Activated T-cell treated with anti-CD3 and anti-CD28 coated beads, Interleukin-2, amount 50 U/mL, for 72 hours (primary cell): ENCODE results near the gene RNF13. TPM values are rescaled to one million over a fixed set of nuclear protein-coding genes. Genes with fewer than 3 reads are reported as not detected.

ENCODE experiments used
- ATAC-seq, 2 donors: fragments of 150-1000 bp; cut with Tn5 transposase; replicated peaks in 1 of 2; 2 replicates each; pipeline ENCODE4 v1.10.0; 2021; ENCODE audit warnings: moderate library complexity in 2 of 2, mild to moderate bottlenecking in 1 of 2
- DNase-seq, 2 donors: peaks; one replicate each; pipeline ENCODE4 v3.0.0; 2021 to 2022; ENCODE audit warnings: mixed read lengths in 1 of 2
- H3K27ac Mint-ChIP-seq: one replicate; pipeline ENCODE4 v1.8.0; 2022; ENCODE audit warnings: mild to moderate bottlenecking, moderate library complexity, mixed read lengths
- H3K27me3 Mint-ChIP-seq: one replicate; pipeline ENCODE4 v1.8.0; 2022; ENCODE audit warnings: low read depth, mixed read lengths
- H3K36me3 Mint-ChIP-seq, 2 donors: one replicate each; pipeline ENCODE4 v1.8.0; 2022; ENCODE audit warnings: mixed read lengths in 2 of 2, mild to moderate bottlenecking in 1 of 2; ENCODE audit not compliant: insufficient read depth in 2 of 2
- H3K4me1 Mint-ChIP-seq: one replicate; pipeline ENCODE4 v1.8.0; 2022; ENCODE audit warnings: low read depth, mixed read lengths
- H3K4me3 Mint-ChIP-seq, 2 donors: one replicate each; pipeline ENCODE4 v1.8.0; 2022; ENCODE audit warnings: mild to moderate bottlenecking in 2 of 2, mixed read lengths in 2 of 2, moderate library complexity in 2 of 2
- H3K9me3 Mint-ChIP-seq, 2 donors: one replicate each; pipeline ENCODE4 v1.8.0; 2022; ENCODE audit warnings: mixed read lengths in 2 of 2
- total RNA-seq, 2 donors: library from RNA; stranded (reverse); gene quantifications; one replicate each; pipeline ENCODE4 v1.2.3, GENCODE V29; 2022

RNF13 gene
- total RNA-seq, 2 donors from 2014 or later, result 45.0 to 47.3 TPM

- no peaks in the 10 kb centered on the region for H3K4me1 Mint-ChIP-seq
- no peak overlapping the region for H3K4me3 Mint-ChIP-seq
- no peak for ATAC-seq
- no peak for DNase-seq
- no peaks in the 10 kb centered on the region for H3K36me3 Mint-ChIP-seq
- no peak overlapping the region for H3K27ac Mint-ChIP-seq
- H3K27me3 Mint-ChIP-seq, result peaks cover 19% of the 10 kb centered on the region
- no peaks in the 10 kb centered on the region for H3K9me3 Mint-ChIP-seq
Observed at GRCh38 chr3:149781741-149782140, 31.3 kb upstream of the RNF13 start.

- no peak overlapping the region for H3K27ac Mint-ChIP-seq
- H3K9me3 Mint-ChIP-seq, result peaks cover 0 to 1% of the 10 kb centered on the region in 2 donors
- no peaks in the 10 kb centered on the region for H3K4me1 Mint-ChIP-seq
Observed at GRCh38 chr3:149783576-149783975, 29.4 kb upstream of the RNF13 start.

GRCh38 chr3:149784064-149784704 lies 28.8 kb upstream of the RNF13 start:
- Mint-ChIP-seq H3K27ac (no peak overlapping the region), H3K4me1 (no peaks in the 10 kb centered on the region), H3K36me3 (no peaks in the 10 kb centered on the region), H3K27me3 (peaks cover 23% of the 10 kb centered on the region), H3K4me3 (no peak overlapping the region), H3K9me3 (peaks cover 0 to 1% of the 10 kb centered on the region in 2 donors)
- DNase-seq (no peak), ATAC-seq (no peak)

More at GRCh38 chr3:149783576-149783975, 29.4 kb upstream of the RNF13 start:
- ATAC-seq (no peak), DNase-seq (no peak)
- H3K36me3 Mint-ChIP-seq, result no peaks in the 10 kb centered on the region
- peaks cover 23% of the 10 kb centered on the region for H3K27me3 Mint-ChIP-seq
- H3K4me3 Mint-ChIP-seq, result no peak overlapping the region

GRCh38 chr3:149790268-149790667 lies 22.7 kb upstream of the RNF13 start:
- peaks cover 20% of the 10 kb centered on the region for H3K27me3 Mint-ChIP-seq
- peaks cover 0 to 1% of the 10 kb centered on the region in 2 donors for H3K9me3 Mint-ChIP-seq
- DNase-seq (no peak), ATAC-seq (no peak)
- H3K27ac Mint-ChIP-seq, result no peak overlapping the region
- no peaks in the 10 kb centered on the region for H3K4me1 Mint-ChIP-seq
- no peak overlapping the region for H3K4me3 Mint-ChIP-seq
- H3K36me3 Mint-ChIP-seq, result no peaks in the 10 kb centered on the region

- ATAC-seq (no peak), DNase-seq (no peak)
- peaks cover 20% of the 10 kb centered on the region for H3K27me3 Mint-ChIP-seq
- no peak overlapping the region for H3K4me3 Mint-ChIP-seq
- H3K36me3 Mint-ChIP-seq, result no peaks in the 10 kb centered on the region
- H3K4me1 Mint-ChIP-seq, result no peaks in the 10 kb centered on the region
- H3K27ac Mint-ChIP-seq, result no peak overlapping the region
- H3K9me3 Mint-ChIP-seq, result peaks cover 0 to 1% of the 10 kb centered on the region in 2 donors
Observed at GRCh38 chr3:149790698-149791097, 22.3 kb upstream of the RNF13 start.

GRCh38 chr3:149792452-149793270 lies 20.4 kb upstream of the RNF13 start, which contains the start of gene ANKUB1:
TSS of gene ANKUB1 (minus strand) at chr3:149792554. CDS start at chr3:149792366, 188 bp downstream.
- DNase-seq (no peak), ATAC-seq (no peak)
- Mint-ChIP-seq H3K27me3 (peaks cover 9% of the 10 kb centered on the region), H3K36me3 (no peaks in the 10 kb centered on the region), H3K4me3 (no peak within 1 kb of the TSS), H3K4me1 (no peaks in the 10 kb centered on the region), H3K9me3 (no peaks in the 10 kb centered on the region), H3K27ac (no peak within 1 kb of the TSS)

GRCh38 chr3:149796026-149796425 lies 17.0 kb upstream of the RNF13 start:
- no peak overlapping the region for H3K4me3 Mint-ChIP-seq
- H3K4me1 Mint-ChIP-seq, result no peaks in the 10 kb centered on the region
- peaks cover 0 to 2% of the 10 kb centered on the region in 2 donors for H3K9me3 Mint-ChIP-seq
- H3K36me3 Mint-ChIP-seq, result no peaks in the 10 kb centered on the region
- ATAC-seq, result no peak
- H3K27ac Mint-ChIP-seq, result no peak overlapping the region
- DNase-seq, result no peak
- peaks cover 22% of the 10 kb centered on the region for H3K27me3 Mint-ChIP-seq

GRCh38 chr3:149800693-149801092 lies 12.3 kb upstream of the RNF13 start:
- no peak overlapping the region for H3K27ac Mint-ChIP-seq
- no peak for DNase-seq
- peaks cover 0 to 2% of the 10 kb centered on the region in 2 donors for H3K9me3 Mint-ChIP-seq
- H3K4me1 Mint-ChIP-seq, result no peaks in the 10 kb centered on the region
- H3K27me3 Mint-ChIP-seq, result peaks cover 22% of the 10 kb centered on the region
- no peak for ATAC-seq
- H3K4me3 Mint-ChIP-seq, result no peak overlapping the region
- no peaks in the 10 kb centered on the region for H3K36me3 Mint-ChIP-seq

- Mint-ChIP-seq H3K4me3 (no peak overlapping the region), H3K36me3 (no peaks in the 10 kb centered on the region), H3K4me1 (peaks cover under 1% of the 10 kb centered on the region), H3K27ac (no peak overlapping the region), H3K9me3 (peaks cover 0 to 2% of the 10 kb centered on the region in 2 donors), H3K27me3 (peaks cover 27% of the 10 kb centered on the region)
- DNase-seq, result no peak
- no peak for ATAC-seq
Observed at GRCh38 chr3:149801195-149801594, 11.8 kb upstream of the RNF13 start.

GRCh38 chr3:149801639-149802038 lies 11.4 kb upstream of the RNF13 start:
- H3K36me3 Mint-ChIP-seq, result no peaks in the 10 kb centered on the region
- no peak for ATAC-seq
- peaks cover 5% of the 10 kb centered on the region for H3K4me1 Mint-ChIP-seq
- H3K27ac Mint-ChIP-seq, result no peak overlapping the region
- no peak overlapping the region for H3K4me3 Mint-ChIP-seq
- no peak for DNase-seq
- peaks cover 31% of the 10 kb centered on the region for H3K27me3 Mint-ChIP-seq
- H3K9me3 Mint-ChIP-seq, result peaks cover 0 to 2% of the 10 kb centered on the region in 2 donors

- Mint-ChIP-seq H3K9me3 (no peaks in the 10 kb centered on the region), H3K36me3 (no peaks in the 10 kb centered on the region), H3K27me3 (peaks cover 15% of the 10 kb centered on the region), H3K4me1 (peaks cover 10% of the 10 kb centered on the region), H3K27ac (peak overlapping the region; percentile 49), H3K4me3 (no peak overlapping the region)
- DNase-seq, result no peak
- ATAC-seq, result no peak
Observed at GRCh38 chr3:149806171-149806778, 6.7 kb upstream of the RNF13 start.

GRCh38 chr3:149808209-149808829 lies 4.7 kb upstream of the RNF13 start:
- Mint-ChIP-seq H3K4me1 (peaks cover 17% of the 10 kb centered on the region), H3K27ac (no peak overlapping the region), H3K4me3 (no peak overlapping the region), H3K27me3 (peaks cover 15% of the 10 kb centered on the region), H3K36me3 (no peaks in the 10 kb centered on the region), H3K9me3 (no peaks in the 10 kb centered on the region)
- ATAC-seq, result no peak
- peak; percentile 55 to 58 for DNase-seq

- no peaks in the 10 kb centered on the region for H3K9me3 Mint-ChIP-seq
- H3K4me3 Mint-ChIP-seq, result no peak overlapping the region
Observed at GRCh38 chr3:149809699-149810098, 3.3 kb upstream of the RNF13 start.

More at GRCh38 chr3:149809699-149810098, 3.3 kb upstream of the RNF13 start:
- ATAC-seq (no peak), DNase-seq (no peak)
- H3K27ac Mint-ChIP-seq, result no peak overlapping the region
- H3K36me3 Mint-ChIP-seq, result peaks cover 0 to 5% of the 10 kb centered on the region in 2 donors
- H3K27me3 Mint-ChIP-seq, result peaks cover 15% of the 10 kb centered on the region
- H3K4me1 Mint-ChIP-seq, result peaks cover 24% of the 10 kb centered on the region
